GM19035 (cell line): Measurements from ENCODE around the gene CEP170.
"Not testable (repeated sequence)": the region's sequence is repeated elsewhere in the genome, so short reads cannot be mapped to it uniquely, and the experiment has no call there.

Experiments
- ATAC-seq: cut with Tn5 transposase; IDR thresholded peaks from one replicate; pipeline ENCODE4 v1.9.1; 2021; ENCODE audit not compliant: unreplicated experiment

CEP170 gene

GRCh38 chr1:243183176-243183575, 71.9 kb downstream of the CEP170 start:
- not testable (repeated sequence) for ATAC-seq

GRCh38 chr1:243179720-243180119, 75.4 kb downstream of the CEP170 start:
- no peak for ATAC-seq

DNA sequence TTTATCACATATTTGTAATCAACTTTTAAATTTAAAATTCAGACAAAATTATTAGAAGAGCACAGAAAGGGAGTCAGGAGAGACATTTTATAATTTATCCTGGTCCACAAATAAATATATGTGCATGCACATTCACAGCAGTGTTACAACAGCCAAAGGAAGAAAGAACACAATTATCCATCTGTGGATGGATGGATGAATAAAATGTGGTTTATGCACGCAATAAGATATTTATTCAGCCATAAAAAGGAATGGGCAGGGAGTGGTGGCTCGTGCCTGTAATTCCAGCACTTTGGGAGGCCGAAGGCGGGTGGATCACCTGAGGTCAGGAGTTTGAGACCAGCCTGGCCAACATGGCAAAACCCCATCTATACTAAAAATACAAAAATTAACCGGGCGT, 77.3 kb downstream of the CEP170 start:
- not testable (repeated sequence) for ATAC-seq

- ATAC-seq, result not testable (repeated sequence)
Observed at GRCh38 chr1:243173758-243174369, 81.2 kb downstream of the CEP170 start.

DNA sequence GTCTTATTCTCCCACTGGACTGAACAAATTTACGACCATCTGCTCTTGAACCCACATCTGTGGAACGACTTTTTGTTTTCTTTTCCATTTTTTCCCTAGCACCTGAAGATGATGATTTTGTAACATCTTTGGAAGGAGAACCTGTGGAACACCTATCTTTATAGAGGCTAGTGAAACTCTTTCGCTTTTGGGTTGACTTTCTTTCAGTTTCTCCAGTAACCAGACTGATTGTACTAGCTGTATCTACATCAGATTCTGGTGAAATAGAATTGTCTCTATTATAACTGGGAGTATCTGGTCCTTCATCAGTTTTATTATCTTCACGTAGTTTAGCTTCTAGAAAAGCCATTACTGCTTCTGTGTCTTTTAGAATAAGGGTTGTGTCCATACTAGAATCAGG, 90.2 kb downstream of the CEP170 start:
- not testable (repeated sequence) for ATAC-seq

DNA sequence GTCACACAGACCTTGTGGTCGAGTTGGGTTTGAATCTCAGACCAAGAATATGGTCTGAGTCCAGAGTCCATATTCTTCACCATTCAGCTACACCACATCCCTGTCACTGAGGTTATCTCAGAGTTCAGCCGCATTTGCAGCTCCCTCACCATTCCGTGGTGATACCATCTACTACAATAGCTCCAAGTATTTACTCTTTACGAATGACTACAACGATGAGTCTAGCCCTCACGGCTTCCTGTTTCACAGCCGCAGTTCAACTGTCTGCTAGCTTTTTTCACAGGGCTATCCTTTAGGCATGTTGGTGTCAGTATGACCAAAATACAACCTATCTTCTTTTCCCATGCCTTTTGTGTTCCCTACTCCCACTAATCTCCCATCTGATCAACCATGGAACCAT, 104.2 kb downstream of the CEP170 start:
- ATAC-seq, result not testable (repeated sequence)

GRCh38 chr1:243149120-243149519, 106.0 kb downstream of the CEP170 start:
- not testable (repeated sequence) for ATAC-seq

DNA sequence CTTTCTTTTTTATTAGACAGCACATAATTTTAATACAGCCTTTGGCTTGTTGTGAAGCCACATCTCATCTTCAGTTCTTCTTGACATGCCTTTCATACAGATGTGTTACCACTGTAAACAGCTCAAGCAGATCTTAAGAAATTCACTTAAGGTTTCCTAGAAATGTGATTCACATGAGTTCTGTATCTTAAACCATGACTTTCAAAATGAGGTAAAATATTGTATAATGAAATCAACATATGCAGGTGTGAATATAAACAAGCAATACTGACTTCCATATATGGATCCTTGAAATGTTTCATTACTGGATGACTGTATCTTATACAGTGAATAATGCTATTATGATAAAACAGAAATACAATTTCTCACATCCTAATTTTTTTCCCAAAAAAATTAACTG, 107.7 kb downstream of the CEP170 start:
- ATAC-seq, result not testable (repeated sequence)

- ATAC-seq, result not testable (repeated sequence)
Observed at GRCh38 chr1:243140498-243140897, 114.6 kb downstream of the CEP170 start.

GRCh38 chr1:243122876-243123409, 132.1 kb downstream of the CEP170 start:
- ATAC-seq, result not testable (repeated sequence)

- not testable (repeated sequence) for ATAC-seq
Observed at GRCh38 chr1:243121939-243122338, 133.1 kb downstream of the CEP170 start.

DNA sequence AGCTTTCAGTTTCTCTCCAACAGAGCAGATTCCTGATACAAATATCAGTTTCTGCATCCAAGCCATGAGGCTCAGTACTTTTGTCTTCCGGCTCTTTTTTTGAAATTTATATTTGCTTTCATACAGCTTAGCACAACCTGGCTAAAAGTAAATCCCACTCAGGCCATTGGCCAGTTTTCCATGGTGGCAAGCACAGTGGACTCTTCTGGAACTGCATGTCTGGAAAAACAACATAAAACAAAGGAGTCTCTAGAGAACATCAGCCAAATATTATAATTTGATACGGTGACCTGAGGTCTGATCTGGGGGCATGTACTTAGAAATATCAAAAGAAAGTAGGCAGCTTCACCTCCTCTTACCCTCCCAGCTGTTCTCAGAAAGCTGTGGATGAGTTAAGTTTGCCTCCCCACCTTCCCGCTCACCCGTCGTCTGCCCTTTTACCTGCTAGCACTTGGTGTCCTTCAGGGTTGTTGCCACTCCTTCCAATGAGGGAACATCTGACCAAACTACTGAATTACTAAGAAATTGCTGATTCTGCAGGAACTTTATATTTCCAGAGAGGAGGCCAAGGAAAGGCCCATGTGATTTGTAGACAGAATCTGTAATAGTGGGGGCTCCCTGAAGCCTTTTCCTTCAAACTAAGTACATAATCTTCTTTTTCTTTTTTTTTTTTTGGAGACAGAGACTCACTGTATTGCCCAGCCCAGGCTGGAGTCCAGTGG, 136.3 kb downstream of the CEP170 start:
- not testable (repeated sequence) for ATAC-seq

- ATAC-seq, result not testable (repeated sequence)
Observed at GRCh38 chr1:243116187-243116586, 138.9 kb downstream of the CEP170 start.

- peak; percentile 7 for ATAC-seq
Observed at GRCh38 chr1:243114769-243115168, 140.3 kb downstream of the CEP170 start.

DNA sequence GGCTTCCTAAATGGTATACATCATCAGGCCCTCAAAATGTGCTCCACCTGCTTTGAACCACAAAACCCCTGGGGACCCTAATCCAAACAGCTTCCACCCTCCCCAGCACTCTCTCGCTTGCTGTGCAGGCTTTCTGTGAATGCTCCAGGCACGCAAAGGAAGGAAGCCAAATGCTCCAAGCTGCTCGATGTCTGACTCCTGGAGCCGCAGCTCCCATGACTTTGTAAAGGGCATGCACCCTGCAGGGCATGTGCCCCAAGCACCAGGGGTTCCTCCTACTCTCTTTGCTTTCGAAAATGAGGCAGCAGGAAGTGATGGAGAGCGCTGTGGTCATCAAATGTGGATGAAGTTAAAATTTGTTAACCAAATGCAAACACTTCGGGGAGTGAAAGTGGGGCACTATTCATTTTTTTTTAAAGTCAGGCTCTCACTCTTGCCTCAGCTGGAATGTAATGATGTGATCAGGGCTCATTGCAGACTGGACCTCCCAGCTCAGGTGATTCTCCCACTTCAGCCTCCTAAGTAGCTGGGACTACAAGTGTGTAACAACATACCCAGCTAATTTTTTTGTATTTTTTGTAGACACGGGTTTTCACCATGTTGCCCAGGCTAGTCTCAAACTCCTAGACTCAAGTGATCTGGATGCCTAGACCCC, 140.9 kb downstream of the CEP170 start:
- peak; percentile 84 for ATAC-seq

GRCh38 chr1:243107171-243107570, 147.9 kb downstream of the CEP170 start:
- not testable (repeated sequence) for ATAC-seq

- ATAC-seq, result not testable (repeated sequence)
Observed at GRCh38 chr1:243105652-243106332, 149.3 kb downstream of the CEP170 start.

- ATAC-seq, result not testable (repeated sequence)
Observed at GRCh38 chr1:243105104-243105503, 150.0 kb downstream of the CEP170 start.

DNA sequence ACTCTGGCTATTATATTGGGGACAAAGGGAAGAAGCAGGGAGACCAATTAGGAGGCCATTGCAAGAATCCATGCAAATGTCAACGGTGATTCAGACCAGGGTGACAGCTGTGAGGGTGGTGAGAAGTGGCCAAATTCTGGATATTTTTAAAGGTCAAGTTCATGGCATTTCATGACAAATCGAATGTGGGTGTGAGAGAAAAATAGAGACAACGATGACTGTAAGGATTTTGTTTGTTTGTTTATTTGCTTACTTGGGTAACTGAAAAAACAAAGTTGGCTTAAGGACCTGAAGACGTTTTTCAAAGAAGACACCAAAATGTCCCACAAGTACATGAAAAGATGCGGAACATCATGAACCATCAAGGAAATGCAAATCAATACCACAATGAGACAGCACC, 150.6 kb downstream of the CEP170 start:
- not testable (repeated sequence) for ATAC-seq

GRCh38 chr1:243101551-243102050, 153.5 kb downstream of the CEP170 start:
- ATAC-seq, result peak; percentile 94

DNA sequence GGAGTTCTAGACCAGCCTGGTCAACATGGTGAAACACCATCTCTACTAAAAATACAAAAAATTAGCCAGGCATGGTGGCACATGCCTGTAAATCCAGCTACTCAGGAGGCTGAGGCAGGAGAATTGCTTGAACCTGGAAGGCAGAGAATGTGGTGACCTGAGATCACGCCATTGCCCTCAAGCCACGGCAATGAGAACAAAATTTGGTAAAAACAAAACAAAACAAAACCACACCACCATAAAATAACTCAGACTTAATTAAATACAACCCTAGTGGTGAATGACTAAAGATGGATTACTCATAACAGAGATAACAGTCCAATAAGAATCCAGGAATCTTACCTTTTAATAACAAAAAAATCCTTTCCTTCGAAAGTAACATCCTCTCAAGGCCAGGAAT, 167.7 kb downstream of the CEP170 start:
- not testable (repeated sequence) for ATAC-seq
